ENCODE data around the gene MCF2L. TPM values are rescaled to one million over a fixed set of nuclear protein-coding genes. Genes with fewer than 3 reads are reported as not detected.
"Not testable (repeated sequence)": the region's sequence is repeated elsewhere in the genome, so short reads cannot be mapped to it uniquely, and the experiment has no call there.

Gene MCF2L
- total RNA-seq, 3 donors from 2014 or later: 33.4 to 77.3 (median 38.6) TPM

- Histone ChIP-seq H3K36me3 (no peaks in the 10 kb centered on the region), H3K9me3 (no peaks in the 10 kb centered on the region), H3K27ac (no peak overlapping the region), H3K4me3 (no peak overlapping the region), H3K27me3 (no peaks in the 10 kb centered on the region), H3K4me1 (no peaks in the 10 kb centered on the region)
- no peak for TF ChIP-seq POLR2A (IDR thresholded peaks at IDR 0.05)
- no peak for TF ChIP-seq CTCF (IDR thresholded peaks at IDR 0.05)
- TF ChIP-seq POLR2AphosphoS5 (IDR thresholded peaks at IDR 0.05): no peak
- intact Hi-C loops (cut with DNase I; ENCODE audit: low total_unique reads): no loop called here
- no peak for DNase-seq (ENCODE audit: low spot score in 2 of 2)
These were observed 84.0 kb downstream of the MCF2L start for GRCh38 chr13:113052971-113053370.

- DNase-seq (ENCODE audit: low spot score in 2 of 2): no peak
- no peaks in the 10 kb centered on the region for H3K36me3 ChIP-seq
- no peaks in the 10 kb centered on the region for H3K4me1 ChIP-seq
- TF ChIP-seq CTCF (IDR thresholded peaks at IDR 0.05): no peak
- TF ChIP-seq POLR2A (IDR thresholded peaks at IDR 0.05): no peak
- no peak for TF ChIP-seq POLR2AphosphoS5 (IDR thresholded peaks at IDR 0.05)
- H3K27ac ChIP-seq: no peak overlapping the region
- H3K4me3 ChIP-seq: no peak overlapping the region
- intact Hi-C loops (cut with DNase I; ENCODE audit: low total_unique reads): no loop called here
- H3K9me3 ChIP-seq: no peaks in the 10 kb centered on the region
- no peaks in the 10 kb centered on the region for H3K27me3 ChIP-seq
These were observed 84.4 kb downstream of the MCF2L start for GRCh38 chr13:113053376-113053775.

- Histone ChIP-seq H3K4me3 (no peak overlapping the region), H3K36me3 (no peaks in the 10 kb centered on the region), H3K27ac (no peak overlapping the region), H3K9me3 (no peaks in the 10 kb centered on the region), H3K4me1 (no peaks in the 10 kb centered on the region), H3K27me3 (no peaks in the 10 kb centered on the region)
- no peak for DNase-seq (ENCODE audit: low spot score in 2 of 2)
- TF ChIP-seq POLR2AphosphoS5 (IDR thresholded peaks at IDR 0.05) (no peak), CTCF (IDR thresholded peaks at IDR 0.05) (no peak), POLR2A (IDR thresholded peaks at IDR 0.05) (no peak)
- intact Hi-C loops (cut with DNase I; ENCODE audit: low total_unique reads): no loop called here
These were observed 85.0 kb downstream of the MCF2L start for GRCh38 chr13:113053801-113054604.

GRCh38 chr13:113057084-113057483 lies 88.1 kb downstream of the MCF2L start:
- Histone ChIP-seq H3K27me3 (no peaks in the 10 kb centered on the region), H3K36me3 (no peaks in the 10 kb centered on the region), H3K27ac (no peak overlapping the region), H3K9me3 (no peaks in the 10 kb centered on the region), H3K4me3 (no peak overlapping the region), H3K4me1 (no peaks in the 10 kb centered on the region)
- DNase-seq (ENCODE audit: low spot score in 2 of 2): no peak
- TF ChIP-seq POLR2AphosphoS5 (IDR thresholded peaks at IDR 0.05): no peak
- TF ChIP-seq CTCF (IDR thresholded peaks at IDR 0.05): no peak
- no peak for TF ChIP-seq POLR2A (IDR thresholded peaks at IDR 0.05)
- intact Hi-C loops (cut with DNase I; ENCODE audit: low total_unique reads): no loop called here

GRCh38 chr13:113057559-113057958 lies 88.5 kb downstream of the MCF2L start:
- H3K36me3 ChIP-seq; H3K9me3 ChIP-seq; H3K4me1 ChIP-seq; H3K27me3 ChIP-seq; H3K4me3 ChIP-seq; intact Hi-C loops (cut with DNase I; ENCODE audit: low total_unique reads); H3K27ac ChIP-seq; DNase-seq (ENCODE audit: low spot score in 2 of 2): not testable (repeated sequence)

Data from breast epithelium (tissue), 4 donors.